Gastroesophageal sphincter (tissue), 3 donors: ENCODE results near the gene RIPK3.

ENCODE experiments used
- CTCF ChIP-seq, 4 experiments: fragments of 200-600 bp in 2 of 4; fragments of 450-650 bp in 2 of 4; sonication (generic) in 1 of 4; IDR thresholded peaks; one replicate each; pipeline ENCODE4 v1.5.1; 2017 to 2019; ENCODE audit warnings: antibody characterized with exemption in 4 of 4, mild to moderate bottlenecking in 2 of 4, moderate library complexity in 2 of 4
- EP300 ChIP-seq: sonication (generic); formaldehyde crosslinking; IDR thresholded peaks from one replicate; pipeline ENCODE4 v1.6.1; 2017; ENCODE audit warnings: antibody characterized with exemption, mild to moderate bottlenecking
- POLR2A ChIP-seq, 2 donors: fragments of 450-650 bp; IDR thresholded peaks; one replicate each; pipeline ENCODE4 v1.6.1; 2017; ENCODE audit warnings: antibody characterized with exemption in 2 of 2, mild to moderate bottlenecking in 2 of 2, moderate library complexity in 1 of 2
- POLR2AphosphoS5 ChIP-seq: sonication (generic); formaldehyde crosslinking; IDR thresholded peaks from one replicate; pipeline ENCODE4 v1.6.1; 2017; ENCODE audit warnings: antibody characterized with exemption

- TF ChIP-seq CTCF (IDR thresholded peaks at IDR 0.05) (no peak), POLR2A (IDR thresholded peaks at IDR 0.05) (no peak), EP300 (no peak), POLR2AphosphoS5 (no peak)
Observed at GRCh38 chr14:24377657-24378056, 37.9 kb upstream of the RIPK3 start.
